8988T (cell line): ENCODE measurements around the gene RP9.

Experiments used
- DNase-seq: peaks from one replicate; pipeline ENCODE4 v3.0.0; 2011

RP9 gene

GRCh38 chr7:33062023-33062781, 47.0 kb downstream of the RP9 start, which contains the start of gene NT5C3A:
NT5C3A (minus strand) TSS chr7:33062776; CDS start chr7:33062705, 71 bp downstream.
- DNase-seq = peak; percentile 22

GRCh38 chr7:33061282-33061937, 47.8 kb downstream of the RP9 start:
- DNase-seq = no peak

- DNase-seq = no peak
Observed at GRCh38 chr7:33059635-33060034, 49.6 kb downstream of the RP9 start.

GRCh38 chr7:33055158-33055557, 54.0 kb downstream of the RP9 start:
- no peak for DNase-seq

- no peak for DNase-seq
Observed at GRCh38 chr7:33054261-33054964, 54.8 kb downstream of the RP9 start.

- DNase-seq = no peak
Observed at GRCh38 chr7:33053721-33054120, 55.5 kb downstream of the RP9 start.

GRCh38 chr7:33050535-33051318, 58.5 kb downstream of the RP9 start:
- DNase-seq = no peak

- DNase-seq = no peak
Observed at GRCh38 chr7:33048704-33049103, 60.5 kb downstream of the RP9 start.

GRCh38 chr7:33048257-33048656, 60.9 kb downstream of the RP9 start:
- no peak for DNase-seq

GRCh38 chr7:33044986-33045385, 64.2 kb downstream of the RP9 start:
- no peak for DNase-seq
